Measurements from ENCODE around the gene EIF3F. TPM values are rescaled to one million over a fixed set of nuclear protein-coding genes. Genes with fewer than 3 reads are reported as not detected.

The EIF3F gene
- total RNA-seq, 4 donors from 2014 or later, result 140 to 169 (median 148) TPM

GRCh38 chr11:7964873-7965272 is 22.3 kb upstream of the EIF3F start:
- TF ChIP-seq, protein P1, sequence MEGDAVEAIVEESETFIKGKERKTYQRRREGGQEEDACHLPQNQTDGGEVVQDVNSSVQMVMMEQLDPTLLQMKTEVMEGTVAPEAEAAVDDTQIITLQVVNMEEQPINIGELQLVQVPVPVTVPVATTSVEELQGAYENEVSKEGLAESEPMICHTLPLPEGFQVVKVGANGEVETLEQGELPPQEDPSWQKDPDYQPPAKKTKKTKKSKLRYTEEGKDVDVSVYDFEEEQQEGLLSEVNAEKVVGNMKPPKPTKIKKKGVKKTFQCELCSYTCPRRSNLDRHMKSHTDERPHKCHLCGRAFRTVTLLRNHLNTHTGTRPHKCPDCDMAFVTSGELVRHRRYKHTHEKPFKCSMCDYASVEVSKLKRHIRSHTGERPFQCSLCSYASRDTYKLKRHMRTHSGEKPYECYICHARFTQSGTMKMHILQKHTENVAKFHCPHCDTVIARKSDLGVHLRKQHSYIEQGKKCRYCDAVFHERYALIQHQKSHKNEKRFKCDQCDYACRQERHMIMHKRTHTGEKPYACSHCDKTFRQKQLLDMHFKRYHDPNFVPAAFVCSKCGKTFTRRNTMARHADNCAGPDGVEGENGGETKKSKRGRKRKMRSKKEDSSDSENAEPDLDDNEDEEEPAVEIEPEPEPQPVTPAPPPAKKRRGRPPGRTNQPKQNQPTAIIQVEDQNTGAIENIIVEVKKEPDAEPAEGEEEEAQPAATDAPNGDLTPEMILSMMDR (IDR thresholded peaks at IDR 0.05; ENCODE audit: low read depth), result no peak

DNA sequence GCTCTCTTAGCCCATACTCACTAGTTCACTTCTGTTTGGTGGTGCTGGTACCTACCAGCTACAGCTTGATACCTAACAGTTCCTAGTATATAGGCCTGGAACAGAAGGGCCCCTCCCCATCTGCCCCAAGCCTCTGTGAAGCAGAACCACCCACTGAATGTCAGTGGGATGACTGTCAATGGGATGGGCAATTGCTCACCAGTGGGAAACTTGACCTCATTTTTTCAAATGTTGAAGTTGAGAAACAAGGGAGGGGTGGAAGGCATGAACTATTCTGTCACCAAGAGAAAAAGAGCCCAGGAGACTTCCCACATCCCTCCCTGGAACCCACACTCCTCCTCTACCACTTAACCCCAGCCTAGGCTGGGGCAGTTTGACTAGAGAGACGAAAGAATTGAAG is 21.8 kb upstream of the EIF3F start, which contains the start of gene NLRP10:
Gene NLRP10 (minus strand): TSS at position 62 of the 400 bp plus-strand sequence. CDS start 1,952 bp downstream, outside the sequence.
- TF ChIP-seq, protein P1 (IDR thresholded peaks at IDR 0.05; ENCODE audit: low read depth), result no peak

GRCh38 chr11:7967097-7967496 is 20.0 kb upstream of the EIF3F start:
- TF ChIP-seq, protein P1 (IDR thresholded peaks at IDR 0.05; ENCODE audit: low read depth), result no peak

GRCh38 chr11:7967826-7968225 is 19.3 kb upstream of the EIF3F start:
- TF ChIP-seq, protein P1 (IDR thresholded peaks at IDR 0.05; ENCODE audit: low read depth), result no peak

DNA sequence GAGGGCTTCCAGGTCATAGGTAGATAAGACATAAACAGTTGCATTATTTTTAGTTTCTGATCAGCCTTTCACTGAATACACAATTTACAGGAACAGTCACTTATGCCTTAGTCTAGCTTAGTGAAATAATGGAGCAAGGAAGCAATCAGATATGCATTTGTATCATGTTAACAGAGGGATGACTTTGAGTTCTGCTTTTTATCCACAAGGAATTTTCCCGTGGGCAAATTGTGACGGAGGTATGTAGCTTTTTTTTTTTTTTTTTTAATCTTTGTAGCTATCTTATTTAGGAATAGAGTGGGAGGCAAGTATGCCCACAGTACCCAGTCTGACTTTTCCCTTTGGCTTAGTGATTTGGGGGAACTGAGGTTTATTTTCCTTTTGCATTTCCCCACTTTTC is 18.5 kb upstream of the EIF3F start:
- TF ChIP-seq, protein P1 (IDR thresholded peaks at IDR 0.05; ENCODE audit: low read depth), result no peak

GRCh38 chr11:7969756-7970646 is 17.1 kb upstream of the EIF3F start:
- TF ChIP-seq, protein P1 (IDR thresholded peaks at IDR 0.05; ENCODE audit: low read depth), result no peak

DNA sequence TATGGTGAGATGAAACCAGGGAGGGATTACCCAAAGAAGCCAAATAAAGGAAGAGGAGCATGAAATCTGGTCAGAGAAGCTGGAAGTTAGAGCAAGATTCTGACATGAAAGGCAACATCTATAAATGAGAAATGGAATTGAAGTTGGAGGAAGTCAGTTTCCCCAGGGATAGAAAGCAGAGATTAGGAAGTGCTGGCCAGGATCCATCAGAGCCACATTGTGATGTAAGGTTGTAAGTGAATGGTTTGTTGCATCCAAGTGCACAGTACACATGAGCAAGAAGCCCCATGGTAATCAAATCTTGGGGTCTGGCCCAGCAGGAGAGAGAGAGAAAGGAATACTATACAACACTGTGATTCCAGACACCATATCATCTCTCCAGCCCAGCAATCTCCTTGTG is 15.3 kb upstream of the EIF3F start:
- TF ChIP-seq, protein P1 (IDR thresholded peaks at IDR 0.05; ENCODE audit: low read depth), result no peak
